Left ventricle myocardium superior (tissue), 1 donor: ENCODE results near the gene ATXN1L. TPM values are rescaled to one million over a fixed set of nuclear protein-coding genes. Genes with fewer than 3 reads are reported as not detected.

Experiments used
- total RNA-seq: library from RNA; stranded (reverse); fragmentation: NEBNext Ultra II Directional; extraction: Animal tissue kit (Norgen Biotek cat#: 25700); gene quantifications from one replicate; pipeline ENCODE4 v1.2.1, GENCODE V29; 2021
- donor health status: DM: no; HTN: yes; CAD: no; lungs with severe emphysema.

ATXN1L gene
- total RNA-seq, 1 donor from 2014 or later, result 14.4 TPM

Other genes with a start within 250 kb of the ATXN1L start
- gene MARVELD3, start 219.8 kb upstream of the ATXN1L start, total RNA-seq, result not detected
- 3.4 TPM for gene PHLPP2, start 121.3 kb upstream of the ATXN1L start, total RNA-seq
- 33.7 TPM for gene AP1G1, start 37.1 kb upstream of the ATXN1L start, total RNA-seq
- 3.2 TPM for gene ZNF821, start 38.2 kb downstream of the ATXN1L start, total RNA-seq
- gene IST1, start 49.6 kb downstream of the ATXN1L start, total RNA-seq, result 110 TPM
- gene PKD1L3, start 154.4 kb downstream of the ATXN1L start, total RNA-seq, result 0.22 TPM
- gene DHODH, start 162.8 kb downstream of the ATXN1L start, total RNA-seq, result 6.1 TPM
- gene HP, start 208.5 kb downstream of the ATXN1L start, total RNA-seq, result 80.3 TPM
- gene HPR, start 217.2 kb downstream of the ATXN1L start, total RNA-seq, result 94.9 TPM
- 5.4 TPM for gene TXNL4B, start 247.6 kb downstream of the ATXN1L start, total RNA-seq
- gene DHX38, start 247.9 kb downstream of the ATXN1L start, total RNA-seq, result 43.1 TPM